ENCODE measurements around the gene RBBP8NL.

RBBP8NL gene

DNA sequence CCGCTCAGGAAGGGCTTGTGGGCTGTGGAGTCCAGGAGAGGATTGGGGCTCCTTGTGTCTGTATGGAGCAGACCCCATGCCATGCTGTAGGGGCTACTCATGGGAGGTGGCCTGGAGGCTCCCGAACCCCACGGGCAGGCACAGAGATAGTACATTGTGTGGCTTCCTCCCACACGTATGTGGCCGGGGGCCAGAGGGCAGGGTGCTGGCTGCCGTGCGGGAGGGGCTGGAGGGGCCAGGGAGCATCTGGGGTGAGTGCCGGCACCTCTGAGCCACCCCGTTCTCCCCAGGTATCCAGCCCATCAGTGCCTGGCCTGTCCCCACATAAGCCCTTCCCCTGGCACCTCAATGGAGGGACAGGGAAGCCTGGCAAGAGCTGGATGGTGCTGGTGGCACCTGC lies 7.6 kb downstream of the RBBP8NL start:
- DNase-seq: no peak

DNA sequence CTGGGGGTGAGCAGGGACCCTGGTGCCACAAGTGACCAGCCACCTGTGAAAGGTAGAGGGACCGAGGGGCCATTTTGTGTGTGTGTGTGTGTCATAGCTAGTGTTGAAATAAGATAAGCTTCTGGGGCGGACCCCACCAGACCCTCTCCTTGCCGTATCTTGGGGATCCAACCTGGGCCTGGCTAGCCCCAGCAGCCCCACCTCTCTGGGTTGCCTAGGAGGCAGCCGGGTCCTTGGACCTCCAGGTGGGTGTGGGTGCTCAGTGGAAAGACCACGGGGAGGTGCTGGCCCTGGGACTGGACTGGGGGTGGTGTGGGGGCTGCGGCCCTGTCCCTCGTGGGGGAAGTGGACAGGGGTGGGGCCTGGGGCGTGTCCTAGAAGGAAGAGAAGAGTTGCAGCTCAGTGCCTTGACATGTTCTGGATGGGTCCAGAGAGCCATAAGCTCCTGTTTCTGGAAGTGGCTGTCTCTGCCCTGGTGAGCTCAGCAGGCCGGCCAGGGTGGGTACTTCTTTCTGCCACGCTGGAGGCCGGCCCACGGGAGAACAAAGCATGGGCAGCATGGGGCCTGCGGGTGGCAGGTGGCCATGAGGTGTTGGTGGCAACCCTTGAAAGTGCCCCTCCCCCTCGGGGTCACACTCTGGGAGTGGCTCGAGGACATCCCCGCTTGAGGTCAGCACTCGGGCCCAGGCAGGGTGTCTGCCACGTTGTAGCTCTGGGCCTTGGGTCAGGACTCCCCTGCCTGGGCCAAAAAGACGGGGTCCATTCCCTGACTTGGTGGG lies 8.4 kb downstream of the RBBP8NL start:
- DNase-seq: no peak

DNA sequence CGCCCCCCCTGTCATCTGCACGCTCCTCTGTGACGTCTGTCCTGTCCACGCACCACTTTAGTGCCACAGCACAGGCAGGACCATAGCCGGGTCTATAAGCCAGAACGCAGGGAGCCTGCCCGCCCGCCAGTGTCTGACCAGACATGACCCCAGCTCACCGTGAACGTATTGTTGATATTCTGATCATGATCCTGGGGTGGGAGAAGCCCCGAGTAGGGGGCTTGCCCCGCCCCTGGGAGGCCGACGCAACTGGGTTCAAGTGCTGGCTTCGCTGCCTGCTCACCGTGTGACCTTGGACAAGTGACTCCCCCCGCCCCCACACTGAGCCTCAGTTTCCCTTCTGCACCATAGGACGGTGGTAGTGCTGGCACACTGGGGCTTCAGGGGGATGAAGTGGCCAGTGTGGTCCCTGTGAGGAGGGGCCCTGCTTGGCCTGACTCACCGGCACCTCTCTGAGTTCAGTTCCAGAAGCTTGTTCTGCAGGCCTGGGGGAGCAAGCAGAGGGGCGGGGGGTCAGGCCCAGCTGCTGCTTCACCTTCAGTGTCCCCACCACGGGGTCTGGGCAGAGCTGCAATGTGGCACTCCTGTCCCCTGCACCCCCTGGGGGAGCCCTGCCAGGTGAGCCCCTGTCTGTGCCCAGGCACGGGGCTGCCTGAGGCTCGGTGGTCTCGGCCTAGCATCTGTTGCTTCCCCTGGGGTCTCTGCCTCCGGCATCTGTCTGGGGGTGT lies 9.2 kb downstream of the RBBP8NL start:
- no peak for DNase-seq

DNA sequence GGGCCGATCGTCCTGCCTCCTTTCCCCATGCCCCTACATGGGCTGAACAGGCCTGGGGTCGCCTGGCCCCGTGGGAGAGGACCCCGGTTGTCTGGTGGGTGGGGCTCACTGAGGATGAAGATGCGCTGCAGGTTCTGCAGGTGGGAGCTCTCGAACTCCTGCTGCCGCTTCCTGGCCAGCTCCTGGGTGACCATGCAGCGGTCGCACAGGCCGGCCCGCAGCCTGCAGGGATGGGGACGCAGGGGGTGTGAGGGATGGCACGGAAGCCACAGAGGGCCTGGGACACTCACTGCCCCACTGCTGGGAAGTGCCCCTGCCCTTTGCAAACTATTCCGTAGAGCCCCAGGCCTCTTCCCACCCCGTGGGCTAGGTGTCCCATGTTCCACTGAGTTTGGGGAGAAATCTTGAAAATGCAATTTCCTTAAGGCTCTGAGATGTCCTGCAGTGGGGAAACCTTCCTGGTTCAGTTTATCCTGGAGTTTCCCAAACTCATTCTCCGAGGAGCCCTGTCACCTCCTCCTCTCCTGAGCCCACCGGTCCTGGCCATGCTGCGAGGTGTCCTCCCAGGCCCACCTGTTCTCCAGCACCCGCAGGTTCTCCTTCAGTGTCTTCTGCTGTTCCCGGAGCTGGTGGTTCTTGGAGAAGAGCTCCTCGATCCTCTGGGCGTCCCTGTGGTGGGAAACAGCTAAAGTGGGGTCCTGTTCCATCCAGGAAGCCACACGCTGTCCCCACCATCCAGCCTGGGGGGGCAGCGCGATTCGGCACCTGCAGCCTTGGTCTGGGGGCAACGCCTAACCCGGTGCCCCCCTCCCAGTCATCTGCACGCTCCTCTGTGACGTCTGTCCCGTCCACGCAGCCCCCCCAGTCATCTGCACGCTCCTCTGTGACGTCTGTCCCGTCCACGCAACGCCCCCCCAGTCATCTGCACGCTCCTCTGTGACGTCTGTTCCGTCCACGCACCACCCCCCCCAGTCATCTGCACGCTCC lies 10.4 kb downstream of the RBBP8NL start:
- DNase-seq: no peak

DNA sequence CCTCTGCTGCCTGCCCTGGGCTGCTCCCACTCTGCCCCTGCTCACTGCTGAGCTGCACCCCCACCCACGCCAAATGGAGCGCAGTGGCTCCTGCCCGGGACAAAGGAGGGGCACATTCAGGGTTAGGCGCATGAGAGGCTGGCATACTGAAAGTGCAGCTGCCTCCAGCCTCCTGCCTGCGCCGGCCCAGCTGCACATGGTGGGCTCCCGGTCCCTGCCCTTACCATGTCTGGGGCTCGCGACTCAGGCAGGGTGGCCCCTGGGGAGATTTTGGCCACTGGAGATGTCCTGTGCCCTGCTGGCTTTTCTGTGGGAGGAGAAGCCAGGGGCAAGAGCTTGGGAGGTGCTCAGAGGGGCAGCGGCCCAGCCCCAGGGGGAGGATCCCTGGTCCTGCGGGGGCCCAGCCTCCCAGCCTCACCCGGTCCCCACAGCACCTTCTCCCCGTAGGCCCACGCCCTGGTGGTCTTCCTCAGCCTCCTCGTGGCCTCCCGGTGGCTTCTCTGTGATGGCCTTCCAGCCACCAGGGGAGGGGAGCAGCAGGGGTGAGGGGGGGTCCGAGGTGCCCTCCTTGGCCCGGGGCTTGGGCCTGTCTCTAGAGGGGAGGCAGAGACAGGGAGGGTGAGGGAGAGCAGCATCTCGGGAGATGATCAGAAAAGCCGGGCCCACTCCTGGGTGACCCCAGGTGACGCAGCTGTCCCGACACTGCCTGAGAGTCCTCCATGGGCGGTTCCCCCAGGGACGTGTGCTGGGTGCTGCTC lies 11.8 kb downstream of the RBBP8NL start:
- DNase-seq: no peak

DNA sequence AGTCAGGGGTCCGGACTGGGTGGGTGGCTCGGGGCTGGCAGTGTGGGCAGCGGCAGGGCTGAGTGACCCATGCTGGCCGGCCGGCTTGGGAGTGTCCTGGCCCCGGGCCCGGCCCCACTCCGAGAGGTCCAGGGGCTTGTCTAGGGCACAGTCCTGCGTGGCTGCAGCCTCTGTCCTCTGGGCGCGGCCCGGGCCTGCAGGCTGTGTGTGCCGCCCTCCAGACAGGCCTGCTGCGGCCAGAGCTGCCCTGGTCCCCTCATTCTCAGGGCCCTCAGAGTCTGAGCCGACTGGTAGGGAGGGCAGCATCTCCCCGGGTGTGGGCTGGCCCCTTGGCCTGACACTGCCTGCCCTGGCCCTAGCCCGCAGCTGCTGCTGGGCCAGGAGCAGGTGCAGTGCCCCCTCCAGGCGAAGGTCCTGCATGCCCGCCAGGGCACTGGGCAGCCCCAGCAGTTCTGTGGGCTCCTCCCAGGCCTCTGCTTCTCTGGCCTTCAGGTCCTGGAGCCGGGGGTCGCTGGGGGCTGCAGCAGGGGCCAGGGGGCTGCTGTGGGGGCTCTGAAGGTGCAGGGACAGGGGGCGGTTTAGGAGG lies 13.3 kb downstream of the RBBP8NL start:
- DNase-seq: no peak

DNA sequence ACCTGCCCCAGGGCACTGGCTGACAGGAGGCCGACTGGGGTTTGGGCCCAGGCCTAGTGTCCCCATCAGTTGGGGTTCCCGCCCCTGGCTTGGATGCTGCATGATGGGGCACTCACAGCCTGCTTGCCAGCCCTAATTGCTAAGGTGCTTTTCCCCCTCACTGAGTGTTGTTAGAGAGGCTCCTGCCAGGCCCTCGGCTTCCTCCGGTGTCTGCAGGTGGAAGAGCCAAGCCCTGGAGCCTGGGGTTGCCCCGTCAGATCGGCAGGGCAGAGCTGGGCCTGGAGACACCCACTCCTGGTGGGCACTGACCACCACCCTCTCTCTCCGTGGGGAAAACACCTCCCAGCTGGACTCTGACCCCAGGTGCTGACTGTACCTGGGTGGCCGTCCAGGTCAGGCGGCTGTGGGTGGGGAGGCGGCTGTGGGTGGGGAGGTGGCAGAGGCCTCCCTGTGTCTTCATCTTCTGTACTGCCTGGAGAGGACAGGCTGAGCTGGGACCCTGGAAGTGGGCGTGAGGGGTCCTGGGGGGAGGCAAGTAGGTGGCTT lies 14.2 kb downstream of the RBBP8NL start:
- no peak for DNase-seq

DNA sequence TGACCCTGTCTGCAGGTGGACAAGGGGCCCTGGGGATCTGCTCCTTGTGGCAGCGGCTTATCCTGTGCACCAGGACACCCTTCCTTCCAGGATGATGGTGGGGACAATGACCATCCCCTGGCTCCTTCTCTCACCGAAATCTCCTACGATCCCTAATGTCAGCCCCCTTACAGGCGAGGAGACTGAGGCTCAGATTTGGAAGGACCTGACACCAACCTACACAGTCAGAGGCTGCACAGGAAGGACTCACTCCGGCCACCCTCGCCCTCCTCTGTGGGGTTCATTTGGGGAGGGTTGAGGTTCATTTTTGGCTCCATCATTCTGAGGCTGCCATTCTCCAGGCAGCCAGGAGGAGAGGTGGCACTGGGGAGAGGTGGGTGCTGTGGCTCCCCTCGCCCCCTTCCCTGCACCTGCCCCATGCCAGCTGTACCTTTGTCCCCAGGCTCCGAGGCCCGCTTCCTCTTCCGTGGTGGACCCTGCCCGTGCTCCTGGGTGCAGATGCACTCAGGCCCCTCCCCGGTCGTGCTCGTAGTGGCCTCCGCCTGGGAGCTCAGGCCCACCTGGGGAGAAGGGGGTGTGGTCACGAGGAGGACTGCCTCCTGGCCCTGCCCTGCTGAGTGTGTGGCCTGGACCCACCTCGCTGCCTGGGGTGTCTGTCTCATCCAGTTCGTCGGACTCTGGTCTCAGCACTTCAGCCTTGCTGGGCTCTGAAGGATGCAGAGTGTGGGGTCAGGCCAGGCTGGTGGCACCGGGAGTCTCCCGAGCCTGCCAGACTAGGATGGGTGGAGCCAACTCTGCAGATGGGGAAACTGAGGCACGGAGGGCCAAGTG lies 14.9 kb downstream of the RBBP8NL start:
- no peak for DNase-seq

DNA sequence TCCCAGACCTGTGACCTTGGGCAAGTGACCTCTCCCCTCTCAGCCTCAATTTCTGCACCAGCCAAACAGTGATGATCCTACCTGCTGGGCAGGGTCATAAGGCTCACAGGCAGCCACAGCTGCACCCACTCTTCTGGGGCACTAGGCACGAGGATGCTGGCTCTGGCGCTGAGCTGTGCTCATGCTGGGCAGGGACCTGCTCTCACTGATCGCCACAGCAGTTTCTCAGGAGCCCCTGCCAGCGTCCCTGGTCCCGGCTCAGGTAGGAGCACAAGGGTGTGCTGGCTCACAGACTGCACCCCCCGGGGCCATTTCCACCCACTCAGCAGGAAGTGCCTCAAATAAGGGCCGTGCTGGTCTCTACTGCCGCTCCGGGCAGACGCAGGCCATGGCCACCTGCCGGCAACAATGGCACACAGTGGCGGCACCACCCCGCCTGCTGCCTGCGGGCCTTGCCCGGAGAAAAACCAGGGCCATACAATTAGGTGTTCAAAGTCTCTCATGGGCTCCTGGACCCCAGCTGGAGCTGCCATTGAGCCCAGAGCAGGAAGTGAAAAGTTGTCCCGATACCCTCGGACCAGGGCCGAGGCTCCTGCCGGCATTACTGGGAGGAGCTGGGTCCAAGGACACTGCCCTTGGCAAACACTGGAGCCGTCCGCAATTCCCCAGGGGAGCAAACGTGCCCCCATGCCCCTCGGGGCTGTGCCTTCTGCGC lies 15.7 kb downstream of the RBBP8NL start:
- DNase-seq: no peak

DNA sequence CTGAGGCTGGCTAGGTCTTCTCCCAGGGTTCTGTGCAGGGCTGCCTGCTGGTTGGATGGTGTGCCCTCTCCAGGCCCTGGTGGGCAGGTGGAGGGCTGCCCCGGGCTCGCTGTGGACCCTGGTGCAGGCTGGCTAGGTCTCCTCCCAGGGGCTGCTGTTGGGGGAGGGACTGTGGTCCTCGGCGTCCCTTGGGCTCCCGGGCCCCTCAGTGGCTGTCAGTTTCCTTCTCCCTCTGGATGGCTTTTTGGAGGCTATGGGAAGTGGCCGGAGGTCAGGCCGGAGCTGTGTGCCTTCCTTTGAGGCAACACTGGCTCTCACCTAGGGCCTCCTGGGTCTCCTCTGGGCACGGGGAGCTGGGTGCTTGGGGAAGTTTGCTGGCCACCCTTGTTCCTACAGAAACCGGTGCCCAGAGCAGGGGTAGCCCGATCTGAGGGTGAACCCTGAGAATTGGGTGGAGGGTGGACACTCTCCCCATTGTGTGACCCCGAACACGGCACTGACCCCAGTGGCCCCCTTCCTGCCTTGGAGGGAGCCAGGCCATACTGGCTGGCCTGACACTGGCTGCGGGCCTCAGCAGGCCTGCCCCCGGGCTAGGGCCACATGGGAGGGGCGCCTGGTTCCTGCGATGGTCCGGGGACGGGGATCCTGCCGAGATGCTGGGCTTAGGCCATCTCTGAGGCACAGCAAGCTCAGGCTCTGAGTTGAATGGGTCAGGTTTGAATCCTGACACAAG lies 16.4 kb downstream of the RBBP8NL start:
- DNase-seq: no peak

DNA sequence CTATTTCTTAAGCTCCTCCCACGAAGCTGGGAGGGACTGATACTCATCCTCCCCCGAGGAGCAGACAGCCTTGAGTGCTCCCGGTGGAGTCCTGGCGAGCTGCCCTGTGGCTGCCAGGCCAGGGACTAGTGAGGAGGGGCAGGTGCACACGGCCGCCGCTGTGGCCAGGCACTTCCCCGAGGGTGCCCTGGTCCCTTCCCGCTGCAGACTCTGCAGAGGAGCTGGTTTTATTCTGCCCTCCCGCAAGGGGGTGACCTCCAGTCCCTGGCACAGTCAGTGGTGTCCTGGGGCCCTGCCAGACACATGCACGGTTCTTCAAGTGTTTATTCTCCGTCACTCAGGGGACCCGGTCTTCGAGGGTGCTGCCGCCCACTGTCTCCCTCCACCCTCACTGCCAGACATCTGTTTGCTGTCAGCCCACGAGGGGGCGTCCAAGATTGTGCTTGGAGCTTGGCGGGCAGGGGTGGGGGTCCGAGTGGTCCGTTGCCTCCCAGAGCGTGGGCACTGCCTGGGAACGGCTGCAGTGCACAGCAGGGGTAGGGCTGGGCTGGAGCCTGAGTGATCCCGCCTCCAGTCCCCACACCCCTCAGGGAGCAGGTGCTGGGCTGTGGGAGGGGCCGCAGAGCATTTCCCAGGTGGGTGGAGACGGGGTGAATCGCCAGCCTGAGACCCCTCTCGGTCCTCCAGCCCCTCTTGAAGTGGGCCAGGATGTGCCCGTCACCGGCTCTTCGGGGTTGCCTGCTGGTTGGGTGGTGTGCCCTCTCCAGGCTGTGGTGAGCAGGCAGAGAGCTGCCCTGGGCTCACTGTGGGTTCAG lies 17.2 kb downstream of the RBBP8NL start:
- no peak for DNase-seq

DNA sequence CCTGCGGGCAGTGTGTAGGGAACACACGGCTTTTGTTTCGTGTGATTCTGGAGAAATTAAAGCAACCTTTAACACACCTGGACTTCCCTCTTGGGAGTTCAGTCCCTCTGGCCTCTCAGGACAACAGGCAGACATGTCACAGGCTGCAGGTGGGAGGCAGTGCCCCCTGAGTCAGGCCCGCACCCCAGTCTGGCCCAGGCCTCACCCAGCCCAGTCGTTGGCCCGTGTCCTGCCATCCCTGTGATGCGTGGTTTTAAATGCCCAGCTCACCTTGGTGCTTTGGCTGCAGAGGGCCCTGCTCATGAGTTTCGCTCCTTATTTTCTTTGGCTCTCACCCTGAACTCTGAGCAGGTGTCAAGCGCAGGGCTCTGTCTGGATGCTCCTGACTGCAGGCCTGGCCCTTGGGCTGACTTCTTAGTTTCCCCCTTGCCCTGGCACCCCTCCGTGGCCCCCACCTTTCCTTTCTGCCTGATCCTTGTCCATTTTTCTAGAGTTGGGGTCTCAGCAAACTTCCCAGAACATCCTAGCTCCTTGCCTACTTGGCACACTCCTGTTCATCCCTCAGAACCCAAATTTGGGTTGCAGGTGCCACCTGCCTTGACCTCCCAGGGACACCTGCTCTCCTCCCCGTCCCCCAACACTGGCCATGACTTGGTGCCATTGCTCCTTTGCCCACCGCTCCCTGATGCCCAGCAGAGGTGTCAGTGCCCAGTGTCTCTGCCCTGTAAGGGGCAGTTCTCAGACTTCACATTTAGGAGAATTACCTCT lies 18.1 kb downstream of the RBBP8NL start:
- no peak for DNase-seq

DNA sequence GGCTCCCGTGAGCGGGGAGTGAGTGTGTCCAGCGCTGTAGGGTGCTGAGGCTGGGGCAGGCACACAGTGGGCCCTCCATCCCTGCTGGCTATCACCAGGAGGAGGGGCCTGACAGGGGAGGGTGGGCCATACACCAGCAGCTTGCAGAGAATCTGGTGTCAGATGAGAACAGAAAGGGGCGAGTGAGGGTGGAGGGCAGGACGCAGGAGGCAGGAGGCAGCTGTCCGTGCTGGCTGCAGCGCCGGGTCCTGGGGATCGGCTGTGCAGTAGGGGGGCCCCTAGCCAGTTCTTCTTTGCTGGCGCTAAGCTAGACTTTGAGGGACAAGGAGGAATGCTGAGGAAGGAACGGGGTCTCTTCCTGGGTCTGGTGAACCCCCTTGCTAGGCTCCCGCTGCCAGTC lies 18.7 kb downstream of the RBBP8NL start:
- DNase-seq: no peak

DNA sequence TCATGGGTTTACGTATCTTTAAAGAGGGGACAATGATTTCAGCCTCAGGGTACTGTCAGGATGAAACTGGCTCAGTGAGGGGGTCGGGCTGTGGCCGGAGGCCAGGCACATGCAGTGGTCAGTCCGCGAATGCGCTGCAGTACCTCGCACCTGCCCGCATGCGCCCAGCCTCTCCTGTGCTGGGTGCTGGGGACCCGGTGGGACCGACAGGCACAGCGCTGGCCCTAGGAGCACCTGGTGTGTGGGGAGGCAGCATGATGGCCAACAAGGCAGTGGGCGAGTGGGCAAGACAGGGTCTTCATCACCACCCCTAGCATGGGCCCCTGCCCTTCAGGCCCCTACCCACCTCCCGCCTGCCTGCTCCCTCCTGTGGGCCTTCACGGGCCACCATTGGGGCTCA lies 19.3 kb downstream of the RBBP8NL start:
- DNase-seq: no peak

DNA sequence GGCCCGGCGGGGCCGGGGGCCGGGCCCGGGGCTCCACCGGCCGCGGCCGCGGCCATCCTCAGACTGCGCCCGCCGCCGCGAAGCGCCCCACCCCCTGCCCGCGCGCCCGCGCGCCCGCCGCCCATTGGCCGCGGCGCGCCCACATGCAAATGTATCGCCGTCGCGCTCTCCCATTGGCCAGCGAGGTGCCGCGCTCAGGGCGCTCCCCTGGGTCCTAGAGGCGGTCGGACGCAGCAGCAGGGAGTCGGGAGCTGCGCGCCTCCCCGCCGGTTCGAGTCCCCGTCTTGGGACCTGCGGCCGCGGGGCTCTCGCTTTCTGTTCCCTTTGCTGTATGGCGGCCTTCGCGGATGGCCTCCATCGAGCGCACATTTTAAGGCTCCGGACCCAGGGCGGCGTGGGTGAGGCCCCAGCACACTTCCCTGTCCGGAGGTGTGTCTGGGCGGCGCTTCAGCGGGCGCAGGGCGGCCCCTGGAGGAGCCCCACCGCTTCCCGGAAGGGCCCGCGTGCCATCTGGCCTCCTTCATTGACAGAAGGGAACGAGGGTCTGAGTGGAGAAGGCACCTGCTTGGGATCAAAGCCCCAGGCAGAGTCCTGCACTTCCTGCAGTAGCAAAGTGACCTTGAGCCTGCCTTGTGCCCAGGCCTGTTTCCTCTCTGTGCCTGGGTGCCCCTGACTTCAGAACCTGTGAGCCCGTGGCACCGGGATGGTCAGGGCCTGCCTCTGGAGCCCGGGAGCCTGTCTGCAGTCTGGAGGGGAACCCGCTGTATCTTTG lies 19.9 kb downstream of the RBBP8NL start, which contains the start of gene CABLES2:
Gene CABLES2, minus strand, starts transcription at position 65 of the 772 bp plus-strand sequence. Its CDS starts 9 bp downstream, at position 56.
- DNase-seq: peak; percentile 92

DNA sequence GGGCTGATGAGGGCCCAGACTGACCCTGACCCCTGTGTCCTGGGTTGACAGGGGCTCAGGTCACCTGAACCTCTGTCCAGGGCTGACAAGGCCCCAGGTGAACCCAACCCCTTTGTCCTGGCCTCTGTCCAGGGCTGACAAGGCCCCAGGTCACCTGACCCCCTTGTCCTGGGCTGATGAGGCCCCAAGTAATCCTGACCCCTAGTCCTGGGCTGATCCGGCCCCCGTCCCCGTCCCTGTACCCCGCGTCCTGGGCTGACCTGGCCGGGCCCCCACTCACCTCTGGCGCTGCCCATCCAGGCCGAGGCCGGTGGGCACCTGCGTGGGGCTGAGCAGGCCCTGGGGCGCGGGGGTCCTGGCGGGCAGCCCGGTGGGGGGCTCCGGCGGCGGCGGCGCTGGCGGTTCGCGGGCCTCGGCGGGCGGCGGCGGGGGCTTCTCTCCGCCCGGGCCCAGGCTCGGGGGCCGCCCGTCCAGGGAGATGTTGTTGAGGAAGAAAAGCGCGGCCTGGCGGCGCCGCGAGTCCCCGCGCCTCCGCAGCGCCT lies 20.6 kb downstream of the RBBP8NL start:
- no peak for DNase-seq
